Embryonic facial prominence (tissue), 1 donor: ENCODE data around the gene SMG5.

Experiments
- DNase-seq: peaks from one replicate; pipeline ENCODE4 v3.0.0-alpha.2; 2016; ENCODE audit errors: extremely low spot score

The SMG5 gene

DNA sequence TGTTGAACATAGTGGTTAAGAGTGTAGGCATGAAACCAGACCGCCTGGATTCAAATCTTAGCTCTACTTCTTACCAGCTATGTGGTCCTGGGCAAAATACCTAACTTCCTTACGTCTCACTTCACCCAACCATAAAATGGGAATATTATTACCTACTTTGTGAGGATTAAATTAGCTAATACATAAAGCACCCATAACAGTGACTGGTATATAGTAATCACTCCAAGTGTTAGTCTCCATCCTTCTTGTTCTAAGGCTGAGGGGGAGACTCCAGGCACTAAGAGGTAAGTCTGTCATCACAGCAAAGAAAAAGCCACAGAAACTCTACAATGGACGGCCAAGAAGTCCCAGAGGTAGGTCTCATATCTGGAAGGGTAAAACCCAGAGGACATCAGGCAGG, 2.8 kb downstream of the SMG5 start:
- DNase-seq: no peak

DNA sequence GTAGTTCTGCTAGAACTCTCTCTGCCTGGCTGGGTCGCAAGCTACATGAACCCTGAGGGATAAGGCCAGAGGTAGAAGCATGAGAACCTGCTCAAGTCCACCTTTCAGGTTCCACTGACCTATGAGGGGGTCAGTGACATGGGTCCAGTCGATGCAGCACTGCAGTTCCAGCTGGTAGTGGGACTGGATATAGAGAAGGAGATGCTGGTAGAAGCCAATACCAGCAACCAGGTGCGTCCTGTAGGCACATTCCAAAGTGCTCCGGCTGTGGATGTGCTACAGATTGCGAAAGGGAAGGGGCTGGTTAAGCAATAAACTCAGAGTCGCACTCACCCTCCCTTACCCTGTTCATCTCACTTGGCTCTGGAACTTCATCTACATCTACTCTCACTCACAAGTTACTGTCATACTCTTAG, 5.7 kb downstream of the SMG5 start:
- DNase-seq: no peak

DNA sequence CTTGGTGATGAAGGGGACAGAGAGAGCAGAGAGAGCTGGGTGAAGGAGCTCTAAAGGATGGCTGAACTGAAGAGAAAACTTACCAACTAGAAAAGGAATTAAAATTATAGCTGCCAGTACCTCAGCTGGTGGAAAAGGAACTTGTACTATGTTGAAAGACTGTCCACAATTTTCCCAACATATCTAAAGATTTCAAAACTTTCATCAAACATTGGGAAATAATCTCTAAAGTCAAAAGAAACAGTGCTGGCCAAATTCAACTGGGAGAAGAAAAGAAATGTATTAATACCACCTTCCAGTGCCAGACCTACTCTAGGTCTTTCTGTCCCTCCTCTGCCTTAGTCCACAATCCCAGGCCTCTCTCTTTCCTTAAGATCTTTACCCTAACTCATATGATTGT, 6.1 kb downstream of the SMG5 start:
- no peak for DNase-seq

DNA sequence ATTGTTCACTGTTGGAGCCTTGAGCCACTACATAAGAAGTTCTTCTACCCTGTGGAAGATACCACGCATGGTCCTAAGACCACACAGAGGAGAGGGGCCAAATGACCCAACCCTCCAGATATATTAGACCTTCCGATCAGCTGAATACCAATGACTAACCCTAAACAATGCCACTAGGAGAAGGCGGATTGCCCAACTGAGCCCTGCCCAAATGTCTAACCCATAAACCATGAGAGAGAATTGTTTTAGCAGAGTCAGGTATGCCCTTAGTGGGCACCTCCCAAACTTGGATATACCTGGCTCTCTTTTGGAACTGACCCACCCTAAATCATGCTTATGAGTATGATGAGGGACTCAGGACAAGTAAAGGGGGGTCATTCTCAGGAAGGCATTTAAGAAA, 12.3 kb downstream of the SMG5 start:
- DNase-seq: no peak

DNA sequence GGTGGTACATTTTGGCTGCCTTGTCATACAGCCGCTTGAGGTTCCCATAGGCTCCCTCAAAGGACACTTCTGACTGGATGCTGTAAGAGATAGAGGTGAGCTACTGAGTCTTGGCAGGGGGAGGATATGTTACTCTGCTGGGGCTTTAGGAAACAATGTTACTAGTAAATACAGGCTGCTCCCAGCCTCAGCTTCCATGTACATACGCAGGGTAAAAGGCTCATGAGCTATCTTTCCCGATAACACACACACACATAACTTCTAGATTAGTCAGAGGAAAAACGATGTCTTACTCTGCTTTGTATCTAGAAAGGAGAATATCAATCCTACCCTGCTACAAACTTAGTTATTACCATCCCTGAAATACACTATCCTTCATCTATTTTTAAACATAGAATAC, 14.3 kb downstream of the SMG5 start:
- DNase-seq: no peak

DNA sequence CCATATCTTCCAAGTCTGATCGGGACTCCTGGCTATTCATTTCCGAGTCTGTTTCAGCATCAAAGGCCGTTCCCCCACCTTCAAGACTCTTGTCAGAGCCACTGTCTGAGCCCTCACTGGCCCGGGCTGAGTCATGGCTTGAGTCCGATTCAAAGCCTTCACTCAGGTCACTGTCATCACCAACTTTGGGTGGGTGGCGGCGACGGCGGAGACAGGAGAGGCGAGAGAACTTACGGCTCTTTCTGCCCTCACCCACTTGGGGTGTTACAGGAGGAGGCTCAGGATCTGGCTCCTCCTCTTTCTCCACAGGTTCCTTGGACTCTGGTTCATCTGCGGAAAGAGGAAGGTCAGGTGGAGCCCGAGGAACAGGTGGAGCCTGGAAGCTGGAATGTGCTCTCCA, 16.6 kb downstream of the SMG5 start:
- no peak for DNase-seq

DNA sequence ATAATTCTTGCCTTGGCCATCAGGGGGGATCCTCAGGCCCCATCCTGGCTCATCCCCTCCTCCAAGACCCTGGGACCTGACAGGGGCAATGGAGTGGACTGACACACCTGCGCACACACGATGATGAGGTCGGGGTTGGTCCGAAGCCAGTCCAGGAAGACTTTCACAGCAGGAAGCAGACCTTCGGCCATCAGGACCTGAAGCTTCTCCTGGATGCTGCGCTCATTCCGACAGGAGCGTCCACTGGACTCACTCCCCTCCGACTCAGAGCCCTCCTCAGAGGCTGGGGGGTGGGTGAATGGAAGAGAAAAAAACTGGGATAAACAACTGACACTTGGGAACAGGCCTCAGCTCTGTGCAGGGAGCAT, 19.4 kb downstream of the SMG5 start:
- DNase-seq: no peak

DNA sequence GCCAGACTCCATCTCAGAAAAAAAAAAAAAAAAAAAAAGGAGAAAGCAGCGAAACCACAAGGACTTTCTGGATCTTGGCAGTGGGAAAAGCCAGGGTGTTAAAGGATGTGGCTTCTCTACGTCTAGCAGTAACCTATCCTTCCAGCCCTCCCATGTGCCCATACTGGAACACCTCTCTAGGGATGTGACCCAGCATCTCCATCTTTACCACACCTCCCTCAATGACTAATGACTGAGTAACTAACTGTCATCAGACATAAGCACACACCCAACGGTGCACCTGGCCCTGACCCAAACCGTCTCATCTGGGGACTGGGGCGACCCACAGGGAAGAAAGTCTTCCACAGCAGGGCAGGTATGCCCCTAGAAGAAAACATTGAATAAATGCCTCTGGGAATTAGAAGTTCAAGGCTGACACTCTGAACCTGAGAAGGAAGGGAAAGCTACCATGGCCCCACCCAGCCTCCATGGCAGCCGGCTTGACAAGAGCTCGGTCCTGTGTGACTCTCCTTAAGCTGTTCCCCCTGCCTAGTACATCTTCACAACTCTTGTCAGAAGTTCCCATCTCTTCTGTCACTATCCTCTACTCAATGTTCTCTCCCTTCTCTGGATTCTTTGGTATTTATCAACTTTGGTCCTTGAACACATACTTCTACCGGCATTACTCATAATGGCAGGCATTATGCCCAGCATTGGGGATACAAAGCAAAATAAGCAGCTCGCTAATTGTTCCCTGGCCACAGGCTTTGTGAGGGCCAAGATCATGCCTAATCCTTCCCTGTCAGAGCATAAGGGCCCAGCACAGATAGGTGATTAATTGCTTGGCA, 20.0 kb downstream of the SMG5 start:
- DNase-seq: no peak

DNA sequence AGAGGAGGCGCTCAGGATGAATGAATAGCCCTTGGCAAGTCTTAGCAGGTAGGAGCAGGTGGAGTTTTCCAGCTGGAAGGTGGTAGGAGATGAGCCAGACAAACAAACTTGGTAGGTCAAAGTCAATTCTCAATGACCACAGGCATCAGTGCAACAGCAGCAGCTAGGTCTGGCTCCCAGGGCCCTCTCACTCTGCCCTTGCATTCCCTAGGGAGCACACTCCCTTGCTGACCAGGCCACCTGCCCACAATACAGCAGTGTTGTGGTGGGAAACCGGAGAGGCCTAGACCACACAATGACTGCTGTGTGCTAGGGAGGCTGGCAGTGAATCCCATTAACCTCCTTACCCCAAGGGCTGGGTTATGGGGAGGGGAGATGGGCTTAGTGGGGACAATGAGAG, 21.7 kb downstream of the SMG5 start:
- no peak for DNase-seq

DNA sequence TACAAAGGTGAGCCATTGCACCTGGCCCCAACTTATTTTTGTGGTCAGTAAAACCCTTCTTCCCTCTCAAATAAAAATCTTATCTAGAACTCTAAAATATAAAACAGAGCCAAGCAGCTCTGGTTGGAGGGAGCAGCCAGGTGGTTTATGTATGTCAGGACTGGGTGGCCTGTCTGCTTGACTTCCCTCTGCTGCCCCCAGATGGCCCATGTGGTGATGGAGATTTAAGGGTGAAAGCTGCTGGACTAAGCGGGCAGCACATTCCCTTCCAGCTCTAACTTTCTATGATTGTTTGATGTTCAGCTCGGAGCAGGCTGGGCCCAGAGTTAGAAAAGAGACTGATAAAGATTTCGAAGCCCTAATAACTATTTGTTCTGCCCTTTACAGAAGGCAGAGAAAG, 22.8 kb downstream of the SMG5 start:
- no peak for DNase-seq

DNA sequence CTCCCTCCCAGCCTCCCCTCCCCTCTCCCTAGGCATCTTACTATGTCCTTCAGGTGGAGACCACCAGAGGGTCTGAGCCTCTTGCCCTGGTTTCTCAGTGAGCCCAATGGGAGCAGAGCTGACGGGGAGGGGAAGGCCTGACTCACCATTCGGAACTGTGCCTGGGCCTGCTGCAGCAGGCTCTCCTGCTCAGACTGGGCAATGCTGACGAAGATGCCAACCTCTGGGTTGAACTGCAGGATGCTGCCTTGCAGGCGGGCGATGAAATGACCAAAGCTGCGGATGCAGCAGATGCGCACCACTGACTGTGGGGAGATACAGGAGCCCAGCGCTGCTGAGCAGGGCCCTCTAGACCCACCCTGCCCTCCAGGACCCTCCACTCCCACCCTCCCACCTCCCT, 23.8 kb downstream of the SMG5 start:
- no peak for DNase-seq

DNA sequence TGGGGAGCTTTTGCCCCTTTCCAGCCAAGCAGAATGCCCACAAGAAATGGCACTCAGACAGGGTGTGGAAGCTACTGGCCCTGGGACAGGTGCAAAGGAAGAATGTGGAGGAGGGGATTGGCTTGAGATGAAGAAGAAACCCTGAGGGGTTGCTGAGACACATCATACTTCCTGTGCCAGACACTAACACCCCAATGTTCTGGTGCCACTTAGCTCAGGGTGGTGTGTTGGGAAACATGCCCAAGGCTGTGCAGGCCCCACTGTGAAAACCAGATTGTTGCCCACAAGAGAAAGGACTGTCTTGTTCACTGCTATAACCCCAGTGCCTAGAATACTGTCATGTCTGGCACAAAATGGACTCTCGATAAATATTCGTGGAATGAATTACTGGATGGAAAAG, 24.9 kb downstream of the SMG5 start:
- DNase-seq: no peak

DNA sequence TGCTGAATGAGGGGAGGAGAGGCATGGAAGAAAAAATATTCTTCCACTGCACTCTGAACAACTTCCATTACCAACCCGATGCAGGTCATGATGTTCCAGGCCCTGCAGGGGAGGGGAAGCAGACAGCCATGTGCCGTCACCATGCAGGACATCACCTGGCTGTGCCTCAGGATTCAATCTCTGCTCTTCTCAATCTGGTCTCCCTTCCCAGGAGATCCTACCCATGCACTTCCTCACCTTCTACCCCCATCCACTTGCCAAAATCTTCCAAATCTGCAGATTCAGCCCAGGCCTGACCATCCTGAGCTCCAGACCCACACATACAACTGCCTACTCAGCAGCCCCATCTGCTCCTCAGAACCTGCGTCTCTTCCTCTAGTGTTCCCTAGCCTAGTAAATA, 29.0 kb downstream of the SMG5 start:
- DNase-seq: no peak

DNA sequence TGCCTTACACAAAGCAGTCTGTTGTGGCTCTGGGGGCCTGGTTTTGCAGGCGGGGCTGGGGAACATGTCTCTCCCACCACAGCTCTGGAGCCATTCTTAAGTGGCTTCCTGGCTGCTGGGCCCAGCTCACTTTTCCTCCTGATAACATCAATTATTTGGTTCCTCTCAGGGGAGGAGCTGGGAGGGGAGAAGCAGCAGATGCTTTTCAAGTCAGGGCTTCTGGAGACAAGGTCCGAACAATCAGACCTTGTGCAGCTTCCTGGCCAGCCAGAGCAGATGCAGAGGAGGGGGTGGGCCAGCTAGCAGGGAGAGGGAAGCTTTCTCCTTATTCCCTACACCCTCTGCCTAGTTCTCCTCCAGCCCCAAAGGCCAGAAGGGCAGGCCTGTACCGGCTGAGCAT, 31.1 kb downstream of the SMG5 start:
- DNase-seq: no peak

DNA sequence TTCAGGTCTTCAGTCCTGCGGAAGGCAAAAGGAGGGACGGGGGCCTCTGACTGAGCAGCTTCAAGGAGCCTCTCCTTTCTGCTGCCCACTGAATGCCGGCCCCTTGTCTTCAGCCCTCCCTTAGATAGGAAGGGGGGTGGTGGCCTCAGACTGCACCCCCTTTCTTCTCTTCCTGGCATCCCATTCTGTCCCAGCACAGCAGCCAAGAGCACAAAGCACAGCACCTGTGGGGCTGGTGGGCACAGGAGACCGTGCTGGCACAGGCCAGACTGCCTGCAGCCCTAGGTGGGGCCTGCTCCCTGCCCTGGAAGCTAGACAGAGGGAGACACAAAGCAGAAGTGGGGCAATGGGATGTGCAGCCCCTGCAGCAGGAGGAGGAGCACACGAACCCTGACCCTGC, 33.0 kb downstream of the SMG5 start:
- DNase-seq: no peak

DNA sequence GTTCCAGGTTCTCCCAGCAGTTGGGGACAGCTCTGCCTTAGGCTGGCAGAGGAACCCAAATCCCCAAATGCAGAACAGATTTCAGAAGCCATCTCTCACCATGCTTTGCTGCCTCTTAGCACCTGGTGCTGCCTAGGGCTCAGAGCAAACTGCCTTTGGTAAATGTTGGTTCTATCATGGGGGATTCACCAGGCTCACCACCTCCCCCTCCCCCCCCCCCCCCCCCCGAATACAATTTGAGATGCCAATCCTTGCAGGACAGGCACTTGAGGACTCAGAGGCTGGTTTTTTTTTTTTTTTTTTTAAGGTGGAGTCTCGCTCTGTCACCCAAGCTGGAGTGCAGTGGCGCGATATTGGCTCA, 34.3 kb downstream of the SMG5 start:
- no peak for DNase-seq

DNA sequence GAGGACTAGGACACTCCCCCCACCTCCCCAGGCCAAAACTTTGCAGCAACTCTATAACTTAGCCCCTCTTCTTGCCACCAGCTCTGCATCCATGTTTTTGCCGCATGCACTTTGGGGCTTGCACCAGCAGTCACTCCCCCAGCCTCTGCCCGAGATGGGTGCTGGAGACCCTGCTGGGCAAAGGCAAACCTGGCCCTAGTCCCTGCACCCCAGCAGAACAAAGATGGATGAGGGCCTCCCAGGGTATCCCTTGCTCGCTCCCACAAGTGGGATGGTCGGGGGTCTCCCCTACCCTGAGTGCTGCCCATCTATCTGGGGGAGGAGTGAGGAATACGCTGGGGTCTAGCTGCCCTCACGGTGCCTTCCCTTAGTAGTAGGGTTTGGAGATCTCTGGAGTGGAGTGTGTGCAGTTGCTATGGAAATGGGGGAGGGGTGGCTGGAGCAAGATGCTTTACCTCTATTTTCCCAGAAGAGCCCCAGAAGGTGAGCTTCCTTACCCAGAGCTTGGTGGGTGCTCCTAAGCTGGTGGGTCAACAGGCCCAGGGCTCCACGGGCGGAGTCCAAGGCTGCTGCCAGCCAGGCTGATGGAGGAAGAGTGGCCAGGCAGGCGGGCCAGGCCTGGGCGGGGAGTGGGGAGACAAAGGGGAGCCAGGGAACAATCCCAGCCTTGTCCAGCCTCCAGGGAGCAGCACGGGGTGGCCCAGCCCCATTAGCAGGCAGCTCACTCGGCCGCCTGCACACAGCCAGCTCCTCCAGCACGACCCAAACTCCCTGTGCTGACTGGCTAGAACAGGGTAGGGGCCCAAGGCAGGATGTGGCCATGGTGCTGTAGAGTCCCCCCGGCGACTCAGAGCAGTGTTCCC, 34.9 kb downstream of the SMG5 start, which contains the start of gene PAQR6:
Gene PAQR6 (minus strand): TSS at position 597 of the 863 bp plus-strand sequence. CDS start 1,325 bp downstream, outside the sequence.
- DNase-seq: no peak

DNA sequence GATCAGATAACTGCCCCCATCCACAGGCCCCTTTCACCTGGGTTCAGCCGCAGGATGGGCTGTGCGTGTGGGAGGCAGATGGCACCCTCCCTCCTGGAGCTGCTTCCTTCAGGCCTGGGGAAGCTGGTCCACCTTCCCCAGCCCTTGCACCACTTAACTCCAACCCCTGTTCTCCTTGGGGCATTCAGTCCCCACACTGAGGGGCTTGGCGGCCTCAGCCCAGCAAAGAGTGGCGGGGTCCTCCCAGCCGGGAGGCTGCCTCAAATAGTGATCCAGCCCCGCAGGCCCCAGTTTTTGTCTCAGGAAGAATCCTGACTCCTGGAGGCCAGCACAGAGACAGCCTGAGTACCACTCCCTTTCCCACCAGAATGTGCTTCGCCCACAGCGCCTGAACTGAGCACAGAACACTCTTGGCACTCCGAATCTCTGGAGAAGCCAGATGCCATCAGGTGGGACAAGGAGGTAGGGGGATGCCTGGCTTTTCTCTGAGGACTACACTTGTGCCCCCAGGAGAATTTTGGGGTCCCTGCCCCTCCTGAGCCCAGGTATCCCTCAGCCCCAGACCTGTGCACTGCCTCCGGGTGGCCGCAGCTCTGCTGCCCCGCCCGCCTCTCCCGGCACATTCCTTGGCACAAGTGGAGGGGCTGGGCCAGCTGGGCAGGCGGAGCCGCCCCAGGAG, 35.7 kb downstream of the SMG5 start:
- DNase-seq: no peak

DNA sequence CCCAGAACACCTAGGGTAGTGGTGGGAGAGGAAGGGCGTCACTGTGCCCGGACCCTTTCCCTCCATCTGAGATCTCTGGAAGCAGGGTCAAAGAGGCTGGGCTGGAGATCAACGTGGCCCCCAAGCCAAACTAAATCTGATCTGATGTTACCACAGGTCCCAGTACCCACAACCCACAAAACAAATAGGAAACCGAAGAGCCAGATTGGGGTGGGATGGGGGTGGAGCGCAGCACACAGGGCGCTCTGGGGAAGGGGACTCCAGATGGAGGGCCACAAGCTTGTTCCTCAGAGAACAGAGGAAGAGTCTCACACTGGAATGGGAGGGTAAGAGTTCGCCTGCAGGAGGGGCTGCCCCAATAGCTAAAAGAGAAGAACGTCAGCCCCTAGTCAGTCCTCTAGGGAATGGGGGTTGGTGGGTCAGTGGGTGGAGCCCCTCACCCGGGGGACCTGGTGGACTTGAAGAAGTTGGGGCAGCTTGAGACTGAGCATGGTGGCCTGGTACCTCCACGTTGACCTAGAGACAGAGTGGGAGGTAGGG, 36.3 kb downstream of the SMG5 start:
- DNase-seq: no peak

DNA sequence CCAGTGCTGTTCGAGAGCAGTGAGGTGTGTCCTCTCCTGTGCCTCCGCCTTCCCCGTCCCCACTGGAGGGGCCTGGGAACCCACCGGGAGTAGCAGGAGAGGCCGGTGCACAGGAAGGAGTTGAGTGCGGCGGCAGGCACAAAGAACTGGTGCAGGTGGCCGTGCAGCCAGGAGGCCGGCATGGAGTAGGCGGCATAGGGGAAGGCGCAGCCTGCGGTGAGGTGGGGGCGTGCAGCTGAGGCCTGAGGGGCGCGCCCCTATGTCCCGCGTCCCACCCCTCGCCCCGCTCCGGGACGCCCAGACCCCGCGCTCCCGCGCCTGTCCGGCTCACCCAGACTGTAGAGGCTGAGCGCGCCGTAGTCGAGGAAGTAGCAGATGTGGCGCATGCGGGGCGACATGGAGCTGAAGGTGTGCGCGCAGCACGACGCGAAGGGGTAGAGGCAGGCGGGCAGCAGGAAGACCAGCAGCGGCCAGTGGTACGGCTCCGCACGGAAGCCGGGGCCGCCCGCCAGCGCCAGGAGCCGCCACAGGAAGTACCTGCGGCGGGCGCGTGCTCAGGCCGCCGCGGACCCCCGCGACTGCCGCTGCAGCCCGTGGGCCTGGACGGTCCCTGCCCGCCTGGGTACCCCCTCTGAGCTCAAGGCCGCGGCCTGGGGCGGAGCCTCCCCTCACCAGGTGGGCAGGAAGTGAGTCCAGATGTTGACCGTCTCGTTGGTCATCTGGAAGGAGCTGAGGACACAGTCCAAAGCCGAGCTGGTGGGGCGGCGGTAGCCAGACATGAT, 37.0 kb downstream of the SMG5 start:
- no peak for DNase-seq

DNA sequence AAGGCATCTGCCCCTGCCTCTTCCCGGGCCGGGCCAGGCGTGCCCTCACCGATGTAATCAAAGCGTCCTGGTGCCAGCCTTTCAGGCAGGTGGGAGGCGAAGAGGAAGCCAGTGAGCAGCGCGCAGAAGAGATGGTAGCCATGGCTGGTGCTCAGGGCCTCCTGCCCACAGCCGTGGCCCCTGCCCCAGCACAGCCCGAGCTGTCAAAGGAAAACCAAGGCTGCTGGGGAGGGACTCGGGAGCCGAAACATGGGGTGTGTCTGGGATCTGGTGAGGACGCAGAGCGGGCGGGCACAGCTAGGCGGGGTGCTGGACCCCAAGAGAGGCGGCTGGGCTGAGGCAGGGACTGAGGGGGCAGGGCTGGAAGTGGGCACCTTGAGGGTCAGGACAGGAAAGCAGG, 37.9 kb downstream of the SMG5 start:
- no peak for DNase-seq

DNA sequence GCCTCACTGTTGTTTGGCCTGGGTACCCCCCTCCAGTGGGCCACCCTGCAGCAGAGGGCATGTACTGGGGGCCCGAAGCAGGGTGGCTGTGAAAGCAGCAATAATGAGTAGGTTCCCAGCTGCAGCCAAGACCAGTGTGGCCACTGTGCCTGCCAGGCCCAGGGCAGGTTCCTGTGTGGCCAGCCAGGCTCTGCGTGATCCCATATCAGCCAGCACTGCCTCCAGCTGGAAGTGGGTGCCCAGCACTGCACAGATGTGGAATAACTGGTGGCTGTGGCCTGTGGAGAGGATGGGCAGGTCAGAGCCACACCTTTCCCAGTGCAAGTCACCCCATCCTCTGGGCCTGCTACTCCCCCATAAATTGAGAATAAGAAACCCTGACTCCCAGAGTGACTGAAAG, 38.5 kb downstream of the SMG5 start:
- no peak for DNase-seq
